ENCODE measurements around the gene CKAP4. TPM values are rescaled to one million over a fixed set of nuclear protein-coding genes. Genes with fewer than 3 reads are reported as not detected.

CKAP4 gene
- total and polyA plus RNA-seq, 9 of the 15 experiments (the other 6 are each of a cell fraction or from before 2014, with no cell fraction given), result 0.08 to 0.20 TPM; not detected in 7

DNA sequence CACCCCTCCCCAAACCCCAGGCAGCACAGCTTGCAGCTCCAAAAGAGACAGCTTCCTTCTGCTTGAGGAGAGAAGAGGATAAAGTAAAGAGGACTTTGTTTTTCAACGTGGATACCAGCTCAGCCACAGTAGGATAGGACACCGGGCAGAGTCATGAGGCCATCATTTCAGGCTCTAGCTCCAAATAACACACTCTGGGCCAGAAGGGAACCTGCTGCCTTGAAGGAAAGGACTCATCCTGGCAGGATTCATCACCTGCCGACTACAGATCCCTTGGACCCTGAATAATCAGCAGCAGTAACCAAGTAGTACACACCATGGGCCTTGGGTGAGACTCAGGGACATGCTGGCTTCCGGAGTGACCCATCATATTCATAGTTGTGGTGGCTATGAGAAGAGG is 10.4 kb upstream of the CKAP4 start:
- Histone ChIP-seq H3K79me2 (ENCODE audit: control insufficient read depth, insufficient read depth, low read length) (no peaks in the 10 kb centered on the region), H3K27me3 (ENCODE audit: control insufficient read depth in 2 of 2, insufficient read depth in 2 of 2, low read length in 2 of 2) (peaks cover 0 to 14% of the 10 kb centered on the region in 2 experiments; a peak in 1 of 5 replicates), H3K9ac (ENCODE audit: insufficient read depth in 1 of 2, low read depth in 2 of 2, low read length in 2 of 2) (no peak overlapping the region), H3K4me2 (ENCODE audit: insufficient read depth, low read length) (no peak overlapping the region), H3K4me1 (replicated peaks in 1 of 2; ENCODE audit: control insufficient read depth in 2 of 2, insufficient read depth in 2 of 2, low read length in 2 of 2) (no peaks in the 10 kb centered on the region), H3K9me3 (replicated peaks; ENCODE audit: control insufficient read depth, insufficient read depth, low read depth, low read length) (no peaks in the 10 kb centered on the region), H2AFZ (ENCODE audit: low read depth, low read length) (no peak overlapping the region), H3K4me3 (no peak overlapping the region), H3K27ac (ENCODE audit: extremely low read depth, low read depth, low read length) (no peak overlapping the region), H4K20me1 (replicated peaks; ENCODE audit: control insufficient read depth, insufficient read depth, low read length) (no peaks in the 10 kb centered on the region), H3K9me1 (ENCODE audit: control insufficient read depth, insufficient read depth, low read length) (no peaks in the 10 kb centered on the region), H3K36me3 (ENCODE audit: control insufficient read depth, insufficient read depth, low read length) (no peaks in the 10 kb centered on the region)
- FAIRE-seq (no peak), DNase-seq (ENCODE audit: extremely low read depth in 1 of 4, low spot score in 3 of 4) (no peak), ATAC-seq (no peak)
- intact Hi-C loops (cut with micrococcal nuclease) (no loop called here), in situ Hi-C loops (cut with MboI) (no loop called here)
- ChIA-PET CTCF (ENCODE audit: low intra/inter-chr PET ratio) (no interaction called here), POLR2A (no interaction called here)
- BruUV-seq (replicated peaks), result no TSS peak
- WGBS (ENCODE audit: insufficient coverage, low coverage, missing lambda C conversion rate), result 2% methylated on average over 4 of the region's 4 CpGs
- TF ChIP-seq ZBTB9 (CRISPR knock-in tag; IDR thresholded peaks at IDR 0.05) (no peak), ZNF639 (CRISPR knock-in tag; conservative IDR thresholded peaks at IDR 0.05 in 1 of 2, IDR thresholded peaks at IDR 0.05 in 1 of 2) (no peak), CAMTA2 (CRISPR knock-in tag; conservative IDR thresholded peaks at IDR 0.05) (no peak), ZNF408 (CRISPR knock-in tag; IDR thresholded peaks at IDR 0.05; ENCODE audit: low read depth) (no peak), POLR2B (IDR thresholded peaks at IDR 0.05; ENCODE audit: low read depth, partially characterized antibody) (no peak), NFRKB (IDR thresholded peaks at IDR 0.05; ENCODE audit: low read depth) (no peak), STAT5B (CRISPR knock-in tag; IDR thresholded peaks at IDR 0.05) (no peak), DPF2 (IDR thresholded peaks at IDR 0.05) (no peak), SRSF3 (IDR thresholded peaks at IDR 0.05; ENCODE audit: insufficient read depth, low read length) (no peak), ELK1 (CRISPR knock-in tag; IDR thresholded peaks at IDR 0.05) (no peak), NBN (IDR thresholded peaks at IDR 0.05; ENCODE audit: low read depth) (no peak), COPS2 (conservative IDR thresholded peaks at IDR 0.05) (no peak), MEF2D (tag; conservative IDR thresholded peaks at IDR 0.05; ENCODE audit: low read depth) (no peak), ZMIZ1 (IDR thresholded peaks at IDR 0.05; ENCODE audit: low read depth in 2 of 2, low read length in 2 of 2) (no peak)
- TF ChIP-seq, protein P1, sequence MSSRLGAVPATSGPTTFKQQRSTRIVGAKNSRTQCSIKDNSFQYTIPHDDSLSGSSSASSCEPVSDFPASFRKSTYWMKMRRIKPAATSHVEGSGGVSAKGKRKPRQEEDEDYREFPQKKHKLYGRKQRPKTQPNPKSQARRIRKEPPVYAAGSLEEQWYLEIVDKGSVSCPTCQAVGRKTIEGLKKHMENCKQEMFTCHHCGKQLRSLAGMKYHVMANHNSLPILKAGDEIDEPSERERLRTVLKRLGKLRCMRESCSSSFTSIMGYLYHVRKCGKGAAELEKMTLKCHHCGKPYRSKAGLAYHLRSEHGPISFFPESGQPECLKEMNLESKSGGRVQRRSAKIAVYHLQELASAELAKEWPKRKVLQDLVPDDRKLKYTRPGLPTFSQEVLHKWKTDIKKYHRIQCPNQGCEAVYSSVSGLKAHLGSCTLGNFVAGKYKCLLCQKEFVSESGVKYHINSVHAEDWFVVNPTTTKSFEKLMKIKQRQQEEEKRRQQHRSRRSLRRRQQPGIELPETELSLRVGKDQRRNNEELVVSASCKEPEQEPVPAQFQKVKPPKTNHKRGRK (tag; IDR thresholded peaks at IDR 0.05), result no peak

All from K562 (cell line).